ENCODE measurements around the gene ABCG4. TPM values are rescaled to one million over a fixed set of nuclear protein-coding genes. Genes with fewer than 3 reads are reported as not detected.

The ABCG4 gene
- total and polyA plus RNA-seq, 2 experiments from 2014 or later = 0.58 to 1.0 TPM

- no peaks in the 10 kb centered on the region for H3K4me1 ChIP-seq (ENCODE audit: insufficient read depth)
- no peak overlapping the region for H3K4me3 Mint-ChIP-seq
- H3F3A ChIP-seq (replicated peaks; ENCODE audit: low read depth) = no peaks in the 10 kb centered on the region
- no peaks in the 10 kb centered on the region for H3K27me3 ChIP-seq (ENCODE audit: insufficient read depth)
- H3K9me2 ChIP-seq (ENCODE audit: insufficient read depth) = no peaks in the 10 kb centered on the region
- no peak overlapping the region for H3K27ac ChIP-seq (ENCODE audit: low read depth)
- H3K4me2 ChIP-seq = no peak overlapping the region
- H3K27me3 Mint-ChIP-seq (ENCODE audit: insufficient read depth, low read depth, poor library complexity) = peaks cover 13% of the 10 kb centered on the region
- no peaks in the 10 kb centered on the region for H3K9me3 Mint-ChIP-seq
- TF ChIP-seq JUNB (IDR thresholded peaks at IDR 0.05; ENCODE audit: unreplicated experiment) (no peak), NANOG (IDR thresholded peaks at IDR 0.05; ENCODE audit: borderline replicate concordance) (no peak), STAT1 (IDR thresholded peaks at IDR 0.05; ENCODE audit: unreplicated experiment) (no peak), POLR2AphosphoS5 (IDR thresholded peaks at IDR 0.05; ENCODE audit: low read depth) (no peak), ZNF114 (CRISPR knock-in tag; IDR thresholded peaks at IDR 0.05) (no peak), ETS1 (IDR thresholded peaks at IDR 0.05) (no peak), EZH2phosphoT487 (IDR thresholded peaks at IDR 0.05; ENCODE audit: unreplicated experiment) (no peak), REST (IDR thresholded peaks at IDR 0.05; ENCODE audit: unreplicated experiment) (no peak), ZNF331 (CRISPR knock-in tag; IDR thresholded peaks at IDR 0.05; ENCODE audit: low read depth) (no peak), EZH2 (IDR thresholded peaks at IDR 0.05; ENCODE audit: low read depth, unreplicated experiment) (no peak), CREB1 (CRISPR knock-in tag; IDR thresholded peaks at IDR 0.05; ENCODE audit: low read depth) (no peak)
- TF ChIP-seq, protein P1, sequence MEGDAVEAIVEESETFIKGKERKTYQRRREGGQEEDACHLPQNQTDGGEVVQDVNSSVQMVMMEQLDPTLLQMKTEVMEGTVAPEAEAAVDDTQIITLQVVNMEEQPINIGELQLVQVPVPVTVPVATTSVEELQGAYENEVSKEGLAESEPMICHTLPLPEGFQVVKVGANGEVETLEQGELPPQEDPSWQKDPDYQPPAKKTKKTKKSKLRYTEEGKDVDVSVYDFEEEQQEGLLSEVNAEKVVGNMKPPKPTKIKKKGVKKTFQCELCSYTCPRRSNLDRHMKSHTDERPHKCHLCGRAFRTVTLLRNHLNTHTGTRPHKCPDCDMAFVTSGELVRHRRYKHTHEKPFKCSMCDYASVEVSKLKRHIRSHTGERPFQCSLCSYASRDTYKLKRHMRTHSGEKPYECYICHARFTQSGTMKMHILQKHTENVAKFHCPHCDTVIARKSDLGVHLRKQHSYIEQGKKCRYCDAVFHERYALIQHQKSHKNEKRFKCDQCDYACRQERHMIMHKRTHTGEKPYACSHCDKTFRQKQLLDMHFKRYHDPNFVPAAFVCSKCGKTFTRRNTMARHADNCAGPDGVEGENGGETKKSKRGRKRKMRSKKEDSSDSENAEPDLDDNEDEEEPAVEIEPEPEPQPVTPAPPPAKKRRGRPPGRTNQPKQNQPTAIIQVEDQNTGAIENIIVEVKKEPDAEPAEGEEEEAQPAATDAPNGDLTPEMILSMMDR (conservative IDR thresholded peaks at IDR 0.05; ENCODE audit: low read depth in 2 of 2) = no peak
- TF ChIP-seq, protein P2, sequence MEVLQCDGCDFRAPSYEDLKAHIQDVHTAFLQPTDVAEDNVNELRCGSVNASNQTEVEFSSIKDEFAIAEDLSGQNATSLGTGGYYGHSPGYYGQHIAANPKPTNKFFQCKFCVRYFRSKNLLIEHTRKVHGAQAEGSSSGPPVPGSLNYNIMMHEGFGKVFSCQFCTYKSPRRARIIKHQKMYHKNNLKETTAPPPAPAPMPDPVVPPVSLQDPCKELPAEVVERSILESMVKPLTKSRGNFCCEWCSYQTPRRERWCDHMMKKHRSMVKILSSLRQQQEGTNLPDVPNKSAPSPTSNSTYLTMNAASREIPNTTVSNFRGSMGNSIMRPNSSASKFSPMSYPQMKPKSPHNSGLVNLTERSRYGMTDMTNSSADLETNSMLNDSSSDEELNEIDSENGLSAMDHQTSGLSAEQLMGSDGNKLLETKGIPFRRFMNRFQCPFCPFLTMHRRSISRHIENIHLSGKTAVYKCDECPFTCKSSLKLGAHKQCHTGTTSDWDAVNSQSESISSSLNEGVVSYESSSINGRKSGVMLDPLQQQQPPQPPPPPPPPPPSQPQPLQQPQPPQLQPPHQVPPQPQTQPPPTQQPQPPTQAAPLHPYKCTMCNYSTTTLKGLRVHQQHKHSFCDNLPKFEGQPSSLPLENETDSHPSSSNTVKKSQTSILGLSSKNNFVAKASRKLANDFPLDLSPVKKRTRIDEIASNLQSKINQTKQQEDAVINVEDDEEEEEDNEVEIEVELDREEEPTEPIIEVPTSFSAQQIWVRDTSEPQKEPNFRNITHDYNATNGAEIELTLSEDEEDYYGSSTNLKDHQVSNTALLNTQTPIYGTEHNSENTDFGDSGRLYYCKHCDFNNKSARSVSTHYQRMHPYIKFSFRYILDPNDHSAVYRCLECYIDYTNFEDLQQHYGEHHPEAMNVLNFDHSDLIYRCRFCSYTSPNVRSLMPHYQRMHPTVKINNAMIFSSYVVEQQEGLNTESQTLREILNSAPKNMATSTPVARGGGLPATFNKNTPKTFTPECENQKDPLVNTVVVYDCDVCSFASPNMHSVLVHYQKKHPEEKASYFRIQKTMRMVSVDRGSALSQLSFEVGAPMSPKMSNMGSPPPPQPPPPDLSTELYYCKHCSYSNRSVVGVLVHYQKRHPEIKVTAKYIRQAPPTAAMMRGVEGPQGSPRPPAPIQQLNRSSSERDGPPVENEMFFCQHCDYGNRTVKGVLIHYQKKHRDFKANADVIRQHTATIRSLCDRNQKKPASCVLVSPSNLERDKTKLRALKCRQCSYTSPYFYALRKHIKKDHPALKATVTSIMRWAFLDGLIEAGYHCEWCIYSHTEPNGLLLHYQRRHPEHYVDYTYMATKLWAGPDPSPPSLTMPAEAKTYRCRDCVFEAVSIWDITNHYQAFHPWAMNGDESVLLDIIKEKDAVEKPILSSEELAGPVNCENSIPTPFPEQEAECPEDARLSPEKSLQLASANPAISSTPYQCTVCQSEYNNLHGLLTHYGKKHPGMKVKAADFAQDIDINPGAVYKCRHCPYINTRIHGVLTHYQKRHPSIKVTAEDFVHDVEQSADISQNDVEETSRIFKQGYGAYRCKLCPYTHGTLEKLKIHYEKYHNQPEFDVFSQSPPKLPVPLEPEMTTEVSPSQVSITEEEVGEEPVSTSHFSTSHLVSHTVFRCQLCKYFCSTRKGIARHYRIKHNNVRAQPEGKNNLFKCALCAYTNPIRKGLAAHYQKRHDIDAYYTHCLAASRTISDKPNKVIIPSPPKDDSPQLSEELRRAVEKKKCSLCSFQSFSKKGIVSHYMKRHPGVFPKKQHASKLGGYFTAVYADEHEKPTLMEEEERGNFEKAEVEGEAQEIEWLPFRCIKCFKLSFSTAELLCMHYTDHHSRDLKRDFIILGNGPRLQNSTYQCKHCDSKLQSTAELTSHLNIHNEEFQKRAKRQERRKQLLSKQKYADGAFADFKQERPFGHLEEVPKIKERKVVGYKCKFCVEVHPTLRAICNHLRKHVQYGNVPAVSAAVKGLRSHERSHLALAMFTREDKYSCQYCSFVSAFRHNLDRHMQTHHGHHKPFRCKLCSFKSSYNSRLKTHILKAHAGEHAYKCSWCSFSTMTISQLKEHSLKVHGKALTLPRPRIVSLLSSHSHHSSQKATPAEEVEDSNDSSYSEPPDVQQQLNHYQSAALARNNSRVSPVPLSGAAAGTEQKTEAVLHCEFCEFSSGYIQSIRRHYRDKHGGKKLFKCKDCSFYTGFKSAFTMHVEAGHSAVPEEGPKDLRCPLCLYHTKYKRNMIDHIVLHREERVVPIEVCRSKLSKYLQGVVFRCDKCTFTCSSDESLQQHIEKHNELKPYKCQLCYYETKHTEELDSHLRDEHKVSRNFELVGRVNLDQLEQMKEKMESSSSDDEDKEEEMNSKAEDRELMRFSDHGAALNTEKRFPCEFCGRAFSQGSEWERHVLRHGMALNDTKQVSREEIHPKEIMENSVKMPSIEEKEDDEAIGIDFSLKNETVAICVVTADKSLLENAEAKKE (CRISPR knock-in tag; IDR thresholded peaks at IDR 0.05) = no peak
- H3K36me3 ChIP-seq (ENCODE audit: insufficient read depth) = no peaks in the 10 kb centered on the region
- no peaks in the 10 kb centered on the region for H3K79me2 ChIP-seq (replicated peaks; ENCODE audit: insufficient read depth)
- no peaks in the 10 kb centered on the region for H3K36me3 Mint-ChIP-seq (ENCODE audit: low read depth)
- H3K4me1 Mint-ChIP-seq = no peaks in the 10 kb centered on the region
- H4K20me1 ChIP-seq (replicated peaks; ENCODE audit: insufficient read depth) = no peaks in the 10 kb centered on the region
- no peak overlapping the region for H2AFZ ChIP-seq
- no peak overlapping the region for H3K27ac Mint-ChIP-seq
- DNase-seq (ENCODE audit: low spot score) = no peak
- H3K4me3 ChIP-seq = no peak overlapping the region
- ATAC-seq = no peak
These were observed 38.5 kb downstream of the ABCG4 start for GRCh38 chr11:119187123-119187892.

All from GM23338 (cell line).